ENCODE results near the gene TRPM8. TPM values are rescaled to one million over a fixed set of nuclear protein-coding genes. Genes with fewer than 3 reads are reported as not detected.

Gene TRPM8
- total RNA-seq, 2 donors from 2014 or later: not detected

DNA sequence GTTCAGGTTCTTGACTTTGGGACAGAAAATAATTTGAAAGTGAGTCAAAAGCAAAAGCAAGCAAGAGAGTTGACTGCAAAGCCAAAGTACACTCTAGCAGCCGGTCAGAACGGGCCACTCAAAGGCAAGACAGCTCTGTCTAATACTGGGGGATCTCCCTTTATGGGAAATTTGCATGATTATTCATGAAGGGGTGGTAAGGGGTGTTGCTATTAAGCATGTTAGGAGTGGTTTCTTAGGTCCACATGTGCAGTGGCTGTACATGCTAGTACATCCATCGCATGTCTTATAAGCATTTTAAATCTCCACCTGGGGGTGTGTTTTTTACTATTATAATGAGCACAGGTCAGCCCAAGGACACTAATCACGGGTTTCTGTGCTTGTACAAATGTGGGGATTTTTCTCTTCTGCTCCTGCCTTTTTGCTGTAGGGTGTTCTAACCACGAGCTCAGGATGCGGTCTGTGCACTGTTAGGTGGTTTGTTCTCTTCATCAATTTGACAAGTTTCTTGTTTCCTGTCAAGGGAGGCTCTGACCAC lies 73.2 kb downstream of the TRPM8 start:
- H3K4me1 ChIP-seq (ENCODE audit: control insufficient read depth, insufficient read depth, low read length): no peaks in the 10 kb centered on the region
- no peak overlapping the region for H3K27ac ChIP-seq (ENCODE audit: low read depth, low read length)
- Mint-ChIP-seq H3K36me3 (ENCODE audit: low read depth) (no peaks in the 10 kb centered on the region), H3K9me3 (peaks cover 15% of the 10 kb centered on the region), H3K27me3 (ENCODE audit: insufficient read depth) (no peaks in the 10 kb centered on the region), H3K27ac (no peak overlapping the region), H3K4me1 (no peaks in the 10 kb centered on the region), H3K4me3 (no peak overlapping the region)
- H3K9me3 ChIP-seq (ENCODE audit: control insufficient read depth, low read length): peaks cover 5% of the 10 kb centered on the region
- H3K4me3 ChIP-seq (ENCODE audit: low read length): no peak overlapping the region
- H3K36me3 ChIP-seq (ENCODE audit: control insufficient read depth, insufficient read depth, low read length): no peaks in the 10 kb centered on the region
- TF ChIP-seq, protein P1, sequence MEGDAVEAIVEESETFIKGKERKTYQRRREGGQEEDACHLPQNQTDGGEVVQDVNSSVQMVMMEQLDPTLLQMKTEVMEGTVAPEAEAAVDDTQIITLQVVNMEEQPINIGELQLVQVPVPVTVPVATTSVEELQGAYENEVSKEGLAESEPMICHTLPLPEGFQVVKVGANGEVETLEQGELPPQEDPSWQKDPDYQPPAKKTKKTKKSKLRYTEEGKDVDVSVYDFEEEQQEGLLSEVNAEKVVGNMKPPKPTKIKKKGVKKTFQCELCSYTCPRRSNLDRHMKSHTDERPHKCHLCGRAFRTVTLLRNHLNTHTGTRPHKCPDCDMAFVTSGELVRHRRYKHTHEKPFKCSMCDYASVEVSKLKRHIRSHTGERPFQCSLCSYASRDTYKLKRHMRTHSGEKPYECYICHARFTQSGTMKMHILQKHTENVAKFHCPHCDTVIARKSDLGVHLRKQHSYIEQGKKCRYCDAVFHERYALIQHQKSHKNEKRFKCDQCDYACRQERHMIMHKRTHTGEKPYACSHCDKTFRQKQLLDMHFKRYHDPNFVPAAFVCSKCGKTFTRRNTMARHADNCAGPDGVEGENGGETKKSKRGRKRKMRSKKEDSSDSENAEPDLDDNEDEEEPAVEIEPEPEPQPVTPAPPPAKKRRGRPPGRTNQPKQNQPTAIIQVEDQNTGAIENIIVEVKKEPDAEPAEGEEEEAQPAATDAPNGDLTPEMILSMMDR (conservative IDR thresholded peaks at IDR 0.05): no peak
- no peaks in the 10 kb centered on the region for H3K27me3 ChIP-seq (ENCODE audit: control insufficient read depth, insufficient read depth, low read length, poor library complexity, severe bottlenecking)
- 74 to 88% methylated on average over 3 to 5 of the region's 6 CpGs for WGBS, 2 experiments (ENCODE audit: insufficient coverage in 1 of 2, insufficient read length in 1 of 2)
- no peak overlapping the region for H3K9ac ChIP-seq (ENCODE audit: extremely low read depth, low read length, poor library complexity, severe bottlenecking)
- no peak for DNase-seq

DNA sequence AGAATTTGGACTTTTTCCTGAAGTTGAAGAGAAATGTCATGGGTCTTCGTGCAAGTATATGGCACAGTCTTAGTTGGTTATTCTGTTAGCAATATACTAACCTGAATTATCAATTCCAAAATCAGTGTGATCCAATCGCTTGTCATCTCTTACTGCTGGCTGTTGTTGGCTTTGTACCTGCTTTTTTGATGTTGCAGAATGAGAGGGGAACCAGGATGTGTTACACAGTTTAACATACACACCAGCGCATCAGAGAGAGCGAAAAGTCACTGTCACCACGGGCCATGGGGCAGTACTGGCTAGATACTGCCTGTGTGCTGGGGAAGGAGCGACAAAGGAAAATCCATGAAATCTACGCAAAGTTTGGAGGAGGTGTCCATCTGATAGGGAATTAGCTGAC lies 74.0 kb downstream of the TRPM8 start:
- H3K36me3 ChIP-seq (ENCODE audit: control insufficient read depth, insufficient read depth, low read length): no peaks in the 10 kb centered on the region
- H3K27me3 ChIP-seq (ENCODE audit: control insufficient read depth, insufficient read depth, low read length, poor library complexity, severe bottlenecking): no peaks in the 10 kb centered on the region
- Mint-ChIP-seq H3K4me1 (no peaks in the 10 kb centered on the region), H3K27ac (no peak overlapping the region), H3K36me3 (ENCODE audit: low read depth) (no peaks in the 10 kb centered on the region), H3K9me3 (peaks cover 15% of the 10 kb centered on the region), H3K4me3 (no peak overlapping the region), H3K27me3 (ENCODE audit: insufficient read depth) (no peaks in the 10 kb centered on the region)
- no peak overlapping the region for H3K9ac ChIP-seq (ENCODE audit: extremely low read depth, low read length, poor library complexity, severe bottlenecking)
- H3K9me3 ChIP-seq (ENCODE audit: control insufficient read depth, low read length): peaks cover 5% of the 10 kb centered on the region
- no peak overlapping the region for H3K4me3 ChIP-seq (ENCODE audit: low read length)
- no peak overlapping the region for H3K27ac ChIP-seq (ENCODE audit: low read depth, low read length)
- no peak for DNase-seq
- TF ChIP-seq, protein P1 (conservative IDR thresholded peaks at IDR 0.05): no peak
- WGBS, 2 experiments (ENCODE audit: insufficient coverage in 1 of 2, insufficient read length in 1 of 2): 90 to 94% methylated on average over 4 to 7 of the region's 7 CpGs
- H3K4me1 ChIP-seq (ENCODE audit: control insufficient read depth, insufficient read depth, low read length): no peaks in the 10 kb centered on the region

GRCh38 chr2:233992513-233993217 lies 75.5 kb downstream of the TRPM8 start:
- Histone ChIP-seq H3K36me3 (ENCODE audit: control insufficient read depth, insufficient read depth, low read length) (no peaks in the 10 kb centered on the region), H3K27me3 (ENCODE audit: control insufficient read depth, insufficient read depth, low read length, poor library complexity, severe bottlenecking) (no peaks in the 10 kb centered on the region), H3K9ac (ENCODE audit: extremely low read depth, low read length, poor library complexity, severe bottlenecking) (no peak overlapping the region), H3K27ac (ENCODE audit: low read depth, low read length) (no peak overlapping the region), H3K4me3 (ENCODE audit: low read length) (no peak overlapping the region), H3K4me1 (ENCODE audit: control insufficient read depth, insufficient read depth, low read length) (no peaks in the 10 kb centered on the region), H3K9me3 (ENCODE audit: control insufficient read depth, low read length) (peaks cover 5% of the 10 kb centered on the region)
- Mint-ChIP-seq H3K4me1 (no peaks in the 10 kb centered on the region), H3K36me3 (ENCODE audit: low read depth) (no peaks in the 10 kb centered on the region), H3K27me3 (ENCODE audit: insufficient read depth) (no peaks in the 10 kb centered on the region), H3K27ac (no peak overlapping the region), H3K4me3 (no peak overlapping the region), H3K9me3 (peaks cover 15% of the 10 kb centered on the region)
- TF ChIP-seq, protein P1 (conservative IDR thresholded peaks at IDR 0.05): no peak
- 93 to 94% methylated on average over 3 to 7 of the region's 7 CpGs for WGBS, 2 experiments (ENCODE audit: insufficient coverage in 1 of 2, insufficient read length in 1 of 2)
- no peak for DNase-seq
